Raji (cell line): Measurements from ENCODE around the gene WFIKKN1.
A peak's percentile ranks its signal among the peaks of the same experiment; 100 is the strongest.

Source experiments
- POLR2A ChIP-seq: IDR thresholded peaks from 2 replicates; pipeline ENCODE4 v1.6.1; 2011; ENCODE audit warnings: low read depth, low read length, control low read depth; ENCODE audit not compliant: insufficient read depth

Gene WFIKKN1

GRCh38 chr16:667113-667779, 36.5 kb downstream of the WFIKKN1 start:
- TF ChIP-seq POLR2A, result no peak

GRCh38 chr16:667780-668518, 37.2 kb downstream of the WFIKKN1 start, which contains the start of gene RHOT2:
TSS of gene RHOT2 (plus strand) at chr16:668132. CDS start at chr16:668200, 68 bp downstream.
- TF ChIP-seq POLR2A, result peak; percentile 75

DNA sequence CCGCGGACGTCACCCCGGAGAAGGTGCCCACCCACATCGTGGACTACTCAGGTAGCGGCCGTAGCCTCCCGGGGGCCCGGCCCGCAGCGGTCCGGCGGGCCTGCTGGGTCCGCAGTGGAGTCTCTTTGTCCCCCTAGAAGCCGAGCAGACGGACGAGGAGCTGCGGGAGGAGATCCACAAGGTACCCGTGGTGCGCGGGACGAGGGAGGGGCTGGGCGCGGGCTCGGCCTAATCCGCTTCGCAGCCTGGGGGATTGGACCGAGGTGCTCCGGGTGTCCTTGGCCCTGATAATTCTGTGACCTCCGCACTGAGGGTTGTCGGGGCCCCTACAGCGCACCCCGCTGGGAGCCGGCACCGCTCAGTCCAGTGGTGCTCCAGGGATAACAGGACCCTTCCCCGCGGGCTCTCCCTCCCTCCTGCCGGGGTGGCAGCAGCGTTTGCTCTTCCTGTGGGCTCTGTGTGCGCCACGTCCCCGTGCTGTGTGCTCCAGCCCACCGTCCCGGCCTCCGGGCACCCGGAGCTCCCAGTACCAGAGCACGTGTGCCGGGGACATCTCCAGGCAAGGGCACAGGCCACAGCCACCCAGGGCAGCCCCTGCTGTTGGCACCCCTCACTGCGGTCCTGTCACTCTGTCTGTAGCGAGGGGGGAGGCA, 37.9 kb downstream of the WFIKKN1 start:
- TF ChIP-seq POLR2A, result no peak

GRCh38 chr16:669666-670065, 38.9 kb downstream of the WFIKKN1 start:
- no peak for TF ChIP-seq POLR2A

GRCh38 chr16:670485-671352, 39.9 kb downstream of the WFIKKN1 start:
- TF ChIP-seq POLR2A, result no peak

- no peak for TF ChIP-seq POLR2A
Measured at GRCh38 chr16:671353-672131, 40.8 kb downstream of the WFIKKN1 start.

GRCh38 chr16:672371-672770, 41.6 kb downstream of the WFIKKN1 start:
- TF ChIP-seq POLR2A, result no peak

DNA sequence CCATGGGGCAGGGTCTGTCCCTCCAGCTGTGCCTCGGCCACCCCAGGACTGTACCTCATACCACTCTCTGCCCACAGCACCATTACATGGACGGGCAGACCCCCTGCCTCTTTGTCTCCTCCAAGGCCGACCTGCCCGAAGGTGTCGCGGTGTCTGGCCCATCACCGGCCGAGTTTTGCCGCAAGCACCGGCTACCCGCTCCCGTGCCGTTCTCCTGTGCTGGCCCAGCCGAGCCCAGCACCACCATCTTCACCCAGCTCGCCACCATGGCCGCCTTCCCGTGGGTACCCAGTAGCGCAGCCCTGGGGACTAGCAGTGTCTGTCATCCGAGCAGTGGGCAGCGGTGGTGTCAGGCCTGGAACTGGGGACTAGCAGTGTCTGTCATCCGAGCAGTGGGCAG, 42.1 kb downstream of the WFIKKN1 start:
- TF ChIP-seq POLR2A, result no peak

- no peak for TF ChIP-seq POLR2A
Measured at GRCh38 chr16:673399-673991, 42.7 kb downstream of the WFIKKN1 start.

- TF ChIP-seq POLR2A, result no peak
Measured at GRCh38 chr16:674214-674881, 43.6 kb downstream of the WFIKKN1 start.

DNA sequence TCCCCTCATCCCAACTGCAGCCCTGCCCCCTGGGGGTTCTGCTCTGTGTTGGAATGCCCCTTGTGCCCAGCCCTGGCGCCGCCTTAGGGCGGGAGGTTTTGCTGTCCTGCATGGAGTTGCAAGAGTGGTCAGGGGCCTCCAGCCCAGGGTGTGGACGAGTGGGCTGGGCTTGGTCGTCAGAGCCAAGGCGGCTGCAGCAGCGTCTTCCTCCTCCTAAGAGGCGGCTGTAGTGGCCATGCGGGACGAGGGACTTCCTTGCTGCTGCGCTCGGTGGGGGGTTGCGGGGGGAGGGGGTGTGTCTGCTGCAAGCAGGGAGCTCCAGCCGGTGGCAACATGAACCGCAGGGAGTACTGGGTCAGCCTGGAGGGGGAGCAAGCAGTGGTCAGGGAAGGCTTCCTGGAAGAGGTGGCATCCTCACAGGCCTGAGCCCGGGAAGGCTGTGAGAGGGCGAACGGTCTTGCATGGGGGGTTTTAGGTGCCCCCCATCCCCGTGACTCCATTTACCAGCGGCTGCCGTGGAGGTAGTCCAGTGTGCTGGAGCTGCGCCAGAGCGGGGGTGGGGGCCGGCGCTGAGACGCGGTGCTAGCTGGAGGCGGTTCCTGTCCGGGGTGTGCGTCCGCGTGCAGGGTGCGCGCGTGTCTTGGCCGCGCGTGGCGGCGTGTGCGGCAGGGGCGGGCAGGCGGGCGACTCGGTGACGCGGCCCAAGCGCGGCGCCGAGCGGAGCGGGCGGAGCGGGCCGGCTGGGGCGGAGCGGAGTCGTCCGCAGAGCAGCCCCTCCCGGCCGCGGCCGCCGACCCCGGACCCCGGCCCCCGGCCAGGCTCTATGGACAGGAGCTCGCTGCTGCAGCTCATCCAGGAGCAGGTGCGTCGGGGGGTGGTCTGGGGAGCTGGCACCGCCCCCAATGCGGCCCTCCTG, 44.4 kb downstream of the WFIKKN1 start, which contains the start of gene RHBDL1:
TSS of gene RHBDL1 (plus strand) at position 704 of the 916 bp plus-strand sequence. CDS start at position 824, 120 bp downstream.
- TF ChIP-seq POLR2A, result no peak

GRCh38 chr16:675884-676564, 45.2 kb downstream of the WFIKKN1 start:
- TF ChIP-seq POLR2A, result no peak
